ENCODE results near the gene KATNB1.

The KATNB1 gene

GRCh38 chr16:57756424-57757325, 21.1 kb downstream of the KATNB1 start:
- no peak for DNase-seq (ENCODE audit: low read depth in 2 of 2)

- DNase-seq (ENCODE audit: low read depth in 2 of 2): peak; percentile 74 to 78
Measured at GRCh38 chr16:57757326-57757786, 21.8 kb downstream of the KATNB1 start.

- no peak for DNase-seq (ENCODE audit: low read depth in 2 of 2)
Measured at GRCh38 chr16:57757883-57758282, 22.3 kb downstream of the KATNB1 start.

- DNase-seq (ENCODE audit: low read depth in 2 of 2): no peak
Measured at GRCh38 chr16:57758331-57759117, 23.0 kb downstream of the KATNB1 start.

GRCh38 chr16:57759131-57759530, 23.6 kb downstream of the KATNB1 start:
- no peak for DNase-seq (ENCODE audit: low read depth in 2 of 2)

- no peak for DNase-seq (ENCODE audit: low read depth in 2 of 2)
Measured at GRCh38 chr16:57759541-57760356, 24.2 kb downstream of the KATNB1 start.

GRCh38 chr16:57760357-57761160, 25.0 kb downstream of the KATNB1 start:
- no peak for DNase-seq (ENCODE audit: low read depth in 2 of 2)

- no peak for DNase-seq (ENCODE audit: low read depth in 2 of 2)
Measured at GRCh38 chr16:57761301-57761700, 25.7 kb downstream of the KATNB1 start.

- DNase-seq (ENCODE audit: low read depth in 2 of 2): no peak
Measured at GRCh38 chr16:57761957-57762356, 26.4 kb downstream of the KATNB1 start.

GRCh38 chr16:57762365-57763040, 26.9 kb downstream of the KATNB1 start:
- no peak for DNase-seq (ENCODE audit: low read depth in 2 of 2)

- no peak for DNase-seq (ENCODE audit: low read depth in 2 of 2)
Measured at GRCh38 chr16:57763285-57764005, 27.9 kb downstream of the KATNB1 start.

GRCh38 chr16:57764006-57764340, 28.4 kb downstream of the KATNB1 start:
- no peak for DNase-seq (ENCODE audit: low read depth in 2 of 2)

- no peak for DNase-seq (ENCODE audit: low read depth in 2 of 2)
Measured at GRCh38 chr16:57764341-57765159, 29.0 kb downstream of the KATNB1 start.

GRCh38 chr16:57765160-57765728, 29.7 kb downstream of the KATNB1 start:
- DNase-seq (ENCODE audit: low read depth in 2 of 2): no peak

GRCh38 chr16:57766714-57767348, 31.3 kb downstream of the KATNB1 start:
- DNase-seq (ENCODE audit: low read depth in 2 of 2): no peak

GRCh38 chr16:57769541-57770145, 34.1 kb downstream of the KATNB1 start:
- no peak for DNase-seq (ENCODE audit: low read depth in 2 of 2)

GRCh38 chr16:57770361-57770760, 34.8 kb downstream of the KATNB1 start:
- DNase-seq (ENCODE audit: low read depth in 2 of 2): no peak

Data from stimulated activated CD8-positive, alpha-beta memory T cell treated with anti-CD3 and anti-CD28 coated beads, Interleukin-2, amount 100 ng/mL, for 1 hour (primary cell).